Measurements from ENCODE around the gene FRMPD2.
A peak's percentile ranks its signal among the peaks of the same experiment; 100 is the strongest.
"Not testable (repeated sequence)": the region's sequence is repeated elsewhere in the genome, so short reads cannot be mapped to it uniquely, and the experiment has no call there.

The FRMPD2 gene

GRCh38 chr10:48251525-48252353 is 22.8 kb downstream of the FRMPD2 start:
- DNase-seq, result peak; percentile 74

DNA sequence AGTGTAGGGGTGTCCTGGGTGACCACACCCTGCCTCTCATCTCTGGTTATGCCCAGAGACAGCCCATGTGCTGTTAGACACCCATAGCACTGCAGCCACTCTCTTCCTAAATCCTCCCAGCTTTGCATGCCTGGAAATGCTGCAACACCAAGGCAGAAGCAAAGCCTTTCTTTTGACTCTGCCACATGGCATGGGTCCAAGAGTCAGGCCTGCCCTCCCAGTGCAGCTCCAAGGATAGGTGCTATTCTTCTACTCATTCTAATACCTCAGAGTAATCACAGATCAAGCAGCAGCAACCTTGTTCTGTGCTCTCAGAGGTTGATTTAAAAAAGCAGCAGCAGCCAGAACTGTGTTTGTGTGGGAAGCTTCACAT is 23.4 kb downstream of the FRMPD2 start:
- DNase-seq, result no peak

DNA sequence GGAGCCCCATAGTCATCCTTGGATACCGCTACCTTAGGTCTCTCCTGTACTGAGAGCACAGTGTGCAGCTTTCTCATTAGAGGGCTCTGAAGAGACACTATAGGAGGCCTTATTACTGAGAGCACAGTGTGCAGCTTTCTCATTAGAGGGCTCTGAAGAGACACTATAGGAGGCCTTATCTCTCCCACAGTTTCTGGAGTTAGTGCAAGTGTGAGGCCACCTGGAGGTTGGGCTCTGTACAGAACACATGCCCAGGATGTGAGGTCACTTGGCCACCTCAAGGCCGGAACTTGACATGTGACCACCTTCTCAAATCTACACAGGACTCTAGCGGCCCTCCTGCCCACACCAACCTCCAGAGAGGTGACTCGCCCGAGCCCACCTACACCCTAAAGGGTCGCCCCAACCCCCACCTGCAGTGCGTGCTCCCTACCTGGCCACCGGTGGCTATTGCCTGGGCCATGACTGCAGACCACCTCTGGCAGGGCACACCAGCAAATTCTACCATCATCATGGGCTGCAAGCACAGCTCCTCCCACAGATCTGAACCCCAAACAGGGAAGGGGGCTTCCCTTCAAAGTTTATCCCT is 24.6 kb downstream of the FRMPD2 start:
- DNase-seq, result no peak

DNA sequence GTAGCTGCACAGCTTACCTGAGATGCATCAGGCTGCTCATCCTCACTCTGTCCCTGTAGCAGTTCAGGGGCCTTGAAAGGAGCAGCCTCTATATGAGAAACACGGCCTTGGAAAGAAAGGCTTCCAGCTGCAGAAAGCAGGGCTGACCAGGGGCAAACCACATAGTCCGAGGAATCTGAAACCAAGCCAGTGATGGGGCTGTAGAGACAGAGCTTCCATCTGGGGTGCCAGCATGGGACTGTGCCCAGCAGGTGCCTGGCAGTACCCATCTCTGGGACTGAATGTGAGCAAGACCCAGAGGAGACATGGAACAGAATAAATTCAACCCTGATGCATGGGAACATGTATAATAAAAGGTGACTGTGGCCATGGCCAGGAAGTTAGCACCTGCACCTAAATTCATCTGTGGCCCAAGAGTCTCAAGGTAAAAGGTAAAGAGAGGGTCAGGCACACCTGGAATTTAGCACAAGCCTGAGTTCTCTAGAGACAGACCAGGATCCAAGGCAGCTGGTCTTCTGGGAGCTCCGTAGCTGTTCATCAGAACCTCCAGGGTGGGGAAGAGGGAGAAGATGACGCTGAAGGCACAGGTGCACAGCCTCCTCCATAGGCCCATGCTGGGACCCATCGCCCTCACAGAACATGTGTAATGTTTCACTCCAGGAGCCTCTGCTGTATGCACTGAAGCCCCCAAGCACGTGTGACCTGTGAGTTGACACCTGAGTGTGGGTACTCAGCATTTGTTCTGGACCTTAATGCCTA is 25.3 kb downstream of the FRMPD2 start:
- DNase-seq, result no peak

GRCh38 chr10:48248462-48248861 is 26.0 kb downstream of the FRMPD2 start:
- no peak for DNase-seq

- no peak for DNase-seq
These were observed 26.8 kb downstream of the FRMPD2 start for GRCh38 chr10:48247680-48248079.

DNA sequence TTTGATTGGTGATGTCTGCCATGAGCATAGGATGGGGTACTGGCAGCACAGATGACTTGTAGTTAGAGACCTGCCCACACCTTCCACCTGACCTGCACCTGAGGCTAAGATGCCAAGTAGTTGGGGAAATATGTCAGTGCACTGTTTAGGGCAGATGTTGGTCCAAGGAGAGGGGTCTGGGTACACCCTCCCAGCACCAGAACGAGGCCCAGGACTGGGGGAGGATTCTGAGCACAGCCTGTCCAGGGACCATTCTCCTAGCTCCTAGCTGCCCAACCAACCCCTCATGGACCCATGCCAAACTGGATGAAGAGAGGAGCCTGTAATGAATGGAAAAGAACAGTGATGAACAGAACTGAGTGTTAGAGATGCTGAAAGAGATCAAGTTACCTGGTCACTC is 28.0 kb downstream of the FRMPD2 start:
- no peak for DNase-seq

DNA sequence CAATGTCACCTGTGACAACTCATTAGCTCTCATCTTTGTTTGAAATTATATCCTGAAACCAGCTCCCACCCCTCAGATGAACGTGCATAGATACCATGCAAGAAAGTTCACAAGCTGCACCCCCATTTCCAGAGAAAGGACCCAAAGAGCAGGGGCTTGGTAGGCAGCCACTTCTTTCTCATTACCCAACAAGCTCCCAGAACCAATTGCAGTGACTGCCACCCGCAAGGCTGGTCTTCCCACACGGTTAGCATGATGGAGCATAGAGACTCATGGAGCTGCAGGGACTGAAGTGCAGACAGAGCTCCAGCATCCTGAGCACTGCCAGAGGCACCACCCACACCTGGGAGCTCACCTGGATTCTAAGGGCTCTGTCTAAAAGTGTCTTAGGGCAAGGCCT is 28.5 kb downstream of the FRMPD2 start:
- no peak for DNase-seq

DNA sequence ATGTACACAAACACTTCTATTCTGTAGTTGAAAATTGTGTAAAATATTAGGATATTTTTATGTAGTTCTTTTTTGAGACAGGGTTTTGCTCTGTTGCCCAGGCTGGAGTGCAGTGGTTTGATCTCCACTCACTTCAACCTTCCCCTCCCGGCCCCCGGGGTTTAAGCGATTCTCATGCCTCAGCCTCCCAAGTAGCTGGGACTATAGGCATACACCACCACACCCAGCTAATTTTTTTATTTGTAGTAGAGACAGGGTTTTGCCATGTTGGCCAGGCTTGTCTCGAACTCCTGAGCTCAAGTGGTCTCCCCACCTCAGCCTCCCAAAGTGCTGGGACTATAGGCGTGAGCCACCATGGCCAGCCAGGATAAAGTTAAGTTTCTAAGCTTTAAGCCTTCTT is 30.6 kb downstream of the FRMPD2 start:
- DNase-seq, result not testable (repeated sequence)

GRCh38 chr10:48243487-48243886 is 31.0 kb downstream of the FRMPD2 start:
- DNase-seq, result no peak

DNA sequence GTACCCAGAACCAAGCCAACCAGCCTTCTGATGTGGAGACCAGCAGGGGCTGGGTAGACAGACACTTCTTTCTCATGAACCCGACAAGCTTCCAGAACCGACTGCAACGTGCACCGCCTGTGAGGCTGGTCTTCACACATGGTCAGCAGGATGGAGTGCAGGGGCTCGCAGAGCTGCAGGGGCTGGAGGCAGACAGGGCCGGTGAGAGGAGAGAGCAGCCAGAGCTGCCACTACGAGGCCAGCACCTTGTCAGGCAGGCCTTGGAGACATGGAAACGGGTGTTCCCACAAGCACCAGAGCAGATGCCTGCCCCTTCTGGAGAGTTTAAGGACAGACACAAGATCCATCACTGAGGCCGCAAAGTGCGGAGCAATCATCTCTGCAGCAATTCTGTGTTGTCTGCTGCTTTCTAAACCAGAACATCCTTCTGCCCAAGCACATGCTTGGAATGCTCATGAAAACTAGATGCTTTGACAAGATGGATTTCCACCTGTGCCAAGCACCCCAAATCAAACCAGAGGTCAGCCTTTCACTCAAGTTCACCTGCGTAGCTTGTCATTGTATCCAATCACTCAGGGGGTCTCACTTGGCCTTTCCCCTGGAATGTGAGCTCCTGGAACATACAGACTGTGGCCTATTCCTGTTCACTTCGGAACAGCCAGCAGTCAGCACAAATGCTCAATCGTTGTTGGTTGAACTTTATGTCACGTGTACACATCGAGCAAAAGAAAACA is 32.2 kb downstream of the FRMPD2 start:
- no peak for DNase-seq

- DNase-seq, result no peak
These were observed 33.2 kb downstream of the FRMPD2 start for GRCh38 chr10:48241332-48241731.

DNA sequence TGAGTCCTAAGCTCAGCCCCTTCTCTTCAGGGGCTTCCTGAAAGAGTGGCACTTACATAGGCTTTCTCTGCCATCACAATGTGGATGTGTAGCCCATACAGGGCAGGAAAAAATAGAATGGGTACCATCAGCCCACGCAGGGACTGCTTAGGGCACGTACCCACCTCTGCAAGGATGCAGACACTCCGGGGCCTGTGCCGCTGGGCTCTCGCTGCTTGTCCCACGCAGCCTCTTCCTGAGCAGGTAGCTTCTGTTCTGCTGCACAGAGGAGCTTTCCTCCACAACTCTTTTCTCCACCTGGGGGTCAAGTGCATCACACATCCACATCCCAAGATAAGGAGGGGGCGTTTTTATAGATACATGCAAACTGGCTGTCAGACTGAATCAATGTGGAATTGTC is 34.3 kb downstream of the FRMPD2 start:
- no peak for DNase-seq

- no peak for DNase-seq
These were observed 34.9 kb downstream of the FRMPD2 start for GRCh38 chr10:48239618-48240017.

DNA sequence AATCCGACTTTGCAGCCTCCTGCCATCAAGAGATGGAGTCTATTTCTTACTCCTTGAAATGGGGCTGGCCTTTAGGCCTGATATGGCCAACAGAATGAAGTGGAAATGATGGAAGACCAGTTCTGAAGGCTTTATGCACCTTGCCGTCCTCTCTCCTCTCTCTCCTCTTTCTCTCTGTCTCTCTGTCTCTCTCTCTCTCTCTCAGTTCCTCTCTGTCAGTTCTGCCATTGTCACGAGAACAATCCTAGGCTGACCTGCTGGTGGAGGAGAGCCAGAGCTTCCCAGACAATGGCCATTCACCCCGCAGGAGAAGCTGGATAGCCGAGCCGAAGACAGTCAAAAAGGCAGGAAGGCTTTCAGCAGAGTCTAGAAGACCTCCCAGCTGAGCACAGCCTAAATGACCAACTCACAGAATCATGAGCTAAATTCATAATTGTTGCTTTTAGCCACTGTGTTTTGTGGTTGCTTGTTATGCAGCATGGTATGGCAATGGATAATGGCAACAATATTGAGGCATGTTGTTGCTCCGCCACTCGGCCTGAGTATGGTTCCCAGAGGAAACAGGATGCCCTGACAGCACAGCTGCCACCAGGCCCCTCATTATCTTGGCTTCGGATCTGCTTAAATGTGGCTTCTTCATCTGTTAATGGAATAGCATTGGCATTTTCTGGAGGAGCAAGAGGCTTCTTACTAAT is 35.5 kb downstream of the FRMPD2 start:
- no peak for DNase-seq

- no peak for DNase-seq
These were observed 36.9 kb downstream of the FRMPD2 start for GRCh38 chr10:48237259-48238250.

- no peak for DNase-seq
These were observed 38.3 kb downstream of the FRMPD2 start for GRCh38 chr10:48236199-48236621.

DNA sequence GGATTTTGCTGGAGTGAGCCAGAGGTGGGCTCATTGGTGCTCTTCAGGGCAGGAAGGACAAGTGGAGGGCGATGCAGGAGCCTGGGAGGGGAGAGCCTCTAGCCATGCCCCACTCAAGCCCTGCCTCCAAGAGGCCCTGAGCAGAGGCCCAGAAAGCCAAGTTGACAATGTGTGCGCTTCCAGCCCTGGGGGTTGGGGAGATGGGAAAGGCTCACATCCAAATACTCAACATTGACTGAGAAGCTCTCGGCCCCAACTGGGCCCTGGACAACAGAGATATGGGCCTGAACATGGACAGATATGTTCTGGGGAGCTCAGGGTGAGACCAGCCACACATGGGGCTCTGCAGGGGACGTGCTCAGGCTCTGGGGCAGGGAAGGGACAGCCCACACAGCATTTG is 39.0 kb downstream of the FRMPD2 start:
- no peak for DNase-seq

DNA sequence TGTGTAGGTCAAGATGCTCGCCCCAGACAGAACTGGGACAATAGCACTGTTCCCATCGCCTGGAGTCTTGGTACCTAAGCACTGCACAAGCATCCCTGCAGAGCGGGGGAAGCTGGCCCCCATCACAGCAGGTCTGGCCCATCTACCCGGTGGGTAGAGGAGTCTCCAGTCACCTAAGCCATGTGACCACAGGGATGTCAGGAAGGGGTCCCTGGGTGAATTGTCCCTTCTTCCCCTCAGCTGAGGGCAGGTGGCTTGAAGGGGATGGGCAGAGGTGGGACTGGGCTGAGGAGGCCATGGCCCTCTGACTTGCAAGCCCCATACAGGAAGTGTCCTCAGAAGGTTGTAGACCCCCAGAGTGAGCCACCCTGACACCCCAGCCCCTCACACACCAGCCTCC is 39.7 kb downstream of the FRMPD2 start:
- DNase-seq, result no peak

GRCh38 chr10:48234295-48234694 is 40.2 kb downstream of the FRMPD2 start:
- no peak for DNase-seq

- no peak for DNase-seq
These were observed 40.9 kb downstream of the FRMPD2 start for GRCh38 chr10:48233559-48234005.
